SU-DHL-6 (cell line): ENCODE measurements around the gene CHIA.

Source experiments
- H2AFZ ChIP-seq: fragments of 200-600 bp; sonication (generic); 2 replicates; pipeline ENCODE4 v1.6.1; 2014; ENCODE audit warnings: low read depth, mild to moderate bottlenecking, moderate library complexity, mixed read lengths, antibody characterized with exemption, low read length; ENCODE audit not compliant: severe bottlenecking
- H3F3A ChIP-seq: fragments of 200-600 bp; shearing (Covaris generic); 2 replicates; pipeline ENCODE4 v1.6.0; 2016; ENCODE audit warnings: antibody characterized with exemption, mild to moderate bottlenecking; ENCODE audit not compliant: insufficient read depth
- H3K27ac ChIP-seq: fragments of 200-600 bp; sonication (generic); 2 replicates; pipeline ENCODE4 v1.5.1; 2016; ENCODE audit warnings: low read depth, mild to moderate bottlenecking, low read length, moderate library complexity, mixed read lengths
- H3K27me3 ChIP-seq: fragments of 200-600 bp; sonication (generic), shearing (Covaris generic); 2 replicates; pipeline ENCODE4 v1.6.0; 2014; ENCODE audit warnings: mild to moderate bottlenecking, low read length
- H3K36me3 ChIP-seq: fragments of 200-600 bp; sonication (generic); 2 replicates; pipeline ENCODE4 v1.6.1; 2014; ENCODE audit warnings: mild to moderate bottlenecking, low read length, mixed read lengths
- H3K4me2 ChIP-seq: fragments of 300-600, 200-600 bp; shearing (Covaris generic), sonication (generic); 2 replicates; pipeline ENCODE4 v1.6.0; 2014; ENCODE audit warnings: low read length, low read depth, mild to moderate bottlenecking; ENCODE audit not compliant: poor library complexity, severe bottlenecking
- H3K4me3 ChIP-seq: fragments of 200-600 bp; sonication (generic); 2 replicates; pipeline ENCODE4 v1.5.1; 2014; ENCODE audit warnings: antibody characterized with exemption, low read length, mild to moderate bottlenecking, mixed read lengths; ENCODE audit not compliant: insufficient read depth, poor library complexity, severe bottlenecking
- H3K79me2 ChIP-seq: fragments of 200-600 bp; sonication (generic); 2 replicates; pipeline ENCODE4 v1.6.1; 2014; ENCODE audit warnings: mild to moderate bottlenecking, low read length, moderate library complexity; ENCODE audit not compliant: insufficient read depth
- H3K9ac ChIP-seq: fragments of 200-600 bp; sonication (generic); 2 replicates; pipeline ENCODE4 v1.7.0; 2014; ENCODE audit warnings: mild to moderate bottlenecking, low read length
- H3K9me2 ChIP-seq: fragments of 200-600 bp; sonication (generic); replicated peaks from 2 replicates; pipeline ENCODE4 v1.6.1; 2014; ENCODE audit warnings: low read length; ENCODE audit not compliant: insufficient read depth
- H3K9me3 ChIP-seq: fragments of 200-600 bp; sonication (generic); 2 replicates; pipeline ENCODE4 v1.6.1; 2014; ENCODE audit warnings: low read length, mixed read lengths; ENCODE audit not compliant: insufficient read depth
- H4K20me1 ChIP-seq: fragments of 200-600 bp; sonication (generic); 2 replicates; pipeline ENCODE4 v1.6.1; 2014; ENCODE audit warnings: low read depth, mild to moderate bottlenecking, antibody characterized with exemption, low read length, moderate library complexity, mixed read lengths
- CTCF ChIP-seq: fragments of 200-600 bp; sonication (generic); IDR thresholded peaks from one replicate; pipeline ENCODE4 v1.5.1; 2017; ENCODE audit warnings: antibody characterized with exemption, mild to moderate bottlenecking, low read length, moderate library complexity; ENCODE audit not compliant: insufficient read depth, poor library complexity, severe bottlenecking
- EZH2phosphoT487 ChIP-seq: fragments of 200-600 bp; sonication (generic), shearing (Covaris generic); conservative IDR thresholded peaks from 2 replicates; pipeline ENCODE4 v1.6.1; 2018; ENCODE audit warnings: mild to moderate bottlenecking, antibody characterized with exemption, low read length, moderate library complexity, mixed read lengths

CHIA gene

GRCh38 chr1:111290630-111291029 is at the start of gene CHIA:
TSS of gene CHIA (plus strand) at chr1:111290851. CDS start at chr1:111310468, 19,617 bp downstream.
- no peaks in the 10 kb centered on the region for H3K79me2 ChIP-seq
- H4K20me1 ChIP-seq, result no peaks in the 10 kb centered on the region
- no peak within 1 kb of the TSS for H3K9ac ChIP-seq
- H3K27me3 ChIP-seq, result no peaks in the 10 kb centered on the region
- H3K36me3 ChIP-seq, result no peaks in the 10 kb centered on the region
- no peaks in the 10 kb centered on the region for H3K9me3 ChIP-seq
- no peak within 1 kb of the TSS for H3K4me3 ChIP-seq
- no peak within 1 kb of the TSS for H2AFZ ChIP-seq
- no peaks in the 10 kb centered on the region for H3K9me2 ChIP-seq
- no peak within 1 kb of the TSS for H3K27ac ChIP-seq
- TF ChIP-seq CTCF (no peak), EZH2phosphoT487 (no peak)
- no peaks in the 10 kb centered on the region for H3F3A ChIP-seq
- H3K4me2 ChIP-seq, result no peak within 1 kb of the TSS

- TF ChIP-seq CTCF (no peak), EZH2phosphoT487 (no peak)
Observed at GRCh38 chr1:111241797-111242196, 48.9 kb upstream of the CHIA start.

DNA sequence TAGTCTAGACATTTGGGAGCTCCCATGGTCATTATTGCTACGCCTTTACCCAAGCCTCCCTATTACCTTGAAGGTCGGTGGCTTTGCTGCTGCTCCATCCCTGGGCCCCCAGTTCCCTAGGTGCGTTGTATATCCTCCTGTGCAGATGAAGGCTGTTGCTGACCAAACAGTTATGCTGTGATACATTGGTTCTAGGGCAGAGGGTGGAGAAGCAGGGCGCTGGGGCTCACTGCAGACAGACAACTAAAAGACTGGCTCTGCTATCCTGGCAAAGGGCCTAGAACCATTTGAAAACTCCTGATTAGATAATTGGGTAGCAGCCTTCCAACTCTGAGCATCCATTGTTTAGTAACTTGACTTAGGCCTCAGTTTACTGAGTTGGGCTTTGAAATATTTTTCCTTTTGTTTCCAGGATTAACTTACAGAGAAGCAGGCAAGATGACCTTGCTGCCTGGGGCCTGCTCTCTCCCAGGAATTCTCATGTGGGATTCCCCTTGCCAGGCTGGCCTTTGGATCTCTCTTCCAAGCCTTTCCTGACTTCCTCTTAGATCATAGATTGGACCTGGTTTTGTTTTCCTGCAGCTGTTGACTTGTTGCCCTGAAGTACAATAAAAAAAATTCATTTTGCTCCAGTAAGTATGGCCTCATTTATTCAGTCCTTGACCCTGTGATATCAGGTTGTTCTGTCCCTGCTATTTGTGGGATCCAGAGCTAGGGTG is 47.7 kb upstream of the CHIA start:
- no peaks in the 10 kb centered on the region for H3K27me3 ChIP-seq
- H3K79me2 ChIP-seq, result no peaks in the 10 kb centered on the region
- peaks cover 58% of the 10 kb centered on the region for H3K36me3 ChIP-seq
- H2AFZ ChIP-seq, result no peak overlapping the region
- H3F3A ChIP-seq, result peaks cover 42% of the 10 kb centered on the region
- no peak overlapping the region for H3K27ac ChIP-seq
- no peak overlapping the region for H3K9ac ChIP-seq
- 0 out of 2 replicates have a peak, but pooled peaks cover 3% of the 10 kb centered on the region for H4K20me1 ChIP-seq
- H3K4me2 ChIP-seq, result no peak overlapping the region
- H3K9me2 ChIP-seq, result no peaks in the 10 kb centered on the region
- no peaks in the 10 kb centered on the region for H3K9me3 ChIP-seq
- H3K4me3 ChIP-seq, result no peak overlapping the region
- no peak for TF ChIP-seq CTCF
- no peak for TF ChIP-seq EZH2phosphoT487

More at GRCh38 chr1:111241797-111242196, 48.9 kb upstream of the CHIA start:
- no peaks in the 10 kb centered on the region for H3K79me2 ChIP-seq
- no peaks in the 10 kb centered on the region for H3K9me2 ChIP-seq
- H3K27me3 ChIP-seq, result no peaks in the 10 kb centered on the region
- H4K20me1 ChIP-seq, result 0 out of 2 replicates have a peak, but pooled peaks cover 4% of the 10 kb centered on the region
- no peak overlapping the region for H2AFZ ChIP-seq
- peaks cover 69% of the 10 kb centered on the region for H3K36me3 ChIP-seq
- no peak overlapping the region for H3K4me2 ChIP-seq
- H3K9me3 ChIP-seq, result no peaks in the 10 kb centered on the region
- no peak overlapping the region for H3K4me3 ChIP-seq
- no peak overlapping the region for H3K9ac ChIP-seq
- H3F3A ChIP-seq, result peaks cover 42% of the 10 kb centered on the region
- no peak overlapping the region for H3K27ac ChIP-seq
